Osteoblast (primary cell): ENCODE data around the gene CAVIN1. TPM values are rescaled to one million over a fixed set of nuclear protein-coding genes. Genes with fewer than 3 reads are reported as not detected.
"Not testable (repeated sequence)": the region's sequence is repeated elsewhere in the genome, so short reads cannot be mapped to it uniquely, and the experiment has no call there.

Experiments used
- DNase-seq: peaks from one replicate; pipeline ENCODE4 v3.0.0; 2011; ENCODE audit warnings: low spot score, mixed read lengths; ENCODE audit not compliant: insufficient read length; ENCODE audit errors: missing footprints
- H2AFZ ChIP-seq: 2 replicates; pipeline ENCODE4 v1.6.0; 2011; ENCODE audit warnings: mild to moderate bottlenecking, low read length
- H3K27ac ChIP-seq: 2 replicates; pipeline ENCODE4 v1.5.1; 2011; ENCODE audit warnings: mild to moderate bottlenecking, low read depth, low read length, moderate library complexity
- H3K27me3 ChIP-seq: 2 replicates; pipeline ENCODE4 v1.6.0; 2012; ENCODE audit warnings: mild to moderate bottlenecking, control low read depth, inconsistent platforms, low read length, moderate library complexity; ENCODE audit not compliant: insufficient read depth
- H3K36me3 ChIP-seq: 2 replicates; pipeline ENCODE4 v1.5.1; 2011; ENCODE audit warnings: mild to moderate bottlenecking, low read length, control low read depth, moderate library complexity; ENCODE audit not compliant: insufficient read depth
- H3K4me1 ChIP-seq: 2 replicates; pipeline ENCODE4 v1.5.1; 2011; ENCODE audit warnings: mild to moderate bottlenecking, low read length, control low read depth, moderate library complexity; ENCODE audit not compliant: insufficient read depth
- H3K4me2 ChIP-seq: 2 replicates; pipeline ENCODE4 v1.6.0; 2011; ENCODE audit warnings: mild to moderate bottlenecking, low read length; ENCODE audit not compliant: insufficient read depth
- H3K4me3 ChIP-seq: fragments of 200-600 bp; sonication (generic); 3 replicates; pipeline ENCODE4 v1.5.1; 2012; ENCODE audit warnings: mild to moderate bottlenecking, low read length, inconsistent platforms; ENCODE audit not compliant: insufficient read depth
- H3K79me2 ChIP-seq: 2 replicates; pipeline ENCODE4 v1.6.0; 2012; ENCODE audit warnings: mild to moderate bottlenecking, low read length, control low read depth, inconsistent platforms; ENCODE audit not compliant: insufficient read depth
- H3K9me3 ChIP-seq: 2 replicates; pipeline ENCODE4 v1.5.1; 2011; ENCODE audit warnings: low read depth, low read length, control low read depth
- H4K20me1 ChIP-seq: 2 replicates; pipeline ENCODE4 v1.6.0; 2012; ENCODE audit warnings: mild to moderate bottlenecking, low read length, control low read depth; ENCODE audit not compliant: insufficient read depth
- CTCF ChIP-seq: IDR thresholded peaks from 2 replicates; pipeline ENCODE4 v1.5.1; 2011; ENCODE audit warnings: mild to moderate bottlenecking, low read depth, low read length, moderate library complexity; ENCODE audit errors: extremely low read depth
- total RNA-seq: library from RNA; depleted of rRNA; stranded (reverse); fragments of >200 nt; gene quantifications from 2 replicates; pipeline ENCODE4 v1.2.3, GENCODE V29; 2012

The CAVIN1 gene
- total RNA-seq, 1 donor: 988 TPM

GRCh38 chr17:42421136-42421506 lies 1.9 kb downstream of the CAVIN1 start:
- Histone ChIP-seq H3K4me1 (peaks cover 44% of the 10 kb centered on the region), H3K9me3 (no peaks in the 10 kb centered on the region), H3K4me2 (peak overlapping the region; percentile 82), H3K36me3 (peaks cover 24% of the 10 kb centered on the region), H3K79me2 (peaks cover 77% of the 10 kb centered on the region), H3K4me3 (peak overlapping the region; percentile 100), H4K20me1 (peaks cover 57% of the 10 kb centered on the region), H2AFZ (no peak overlapping the region), H3K27ac (peak overlapping the region; percentile 89), H3K27me3 (no peaks in the 10 kb centered on the region)
- peak; percentile 23 for DNase-seq
- no peak for TF ChIP-seq CTCF

DNA sequence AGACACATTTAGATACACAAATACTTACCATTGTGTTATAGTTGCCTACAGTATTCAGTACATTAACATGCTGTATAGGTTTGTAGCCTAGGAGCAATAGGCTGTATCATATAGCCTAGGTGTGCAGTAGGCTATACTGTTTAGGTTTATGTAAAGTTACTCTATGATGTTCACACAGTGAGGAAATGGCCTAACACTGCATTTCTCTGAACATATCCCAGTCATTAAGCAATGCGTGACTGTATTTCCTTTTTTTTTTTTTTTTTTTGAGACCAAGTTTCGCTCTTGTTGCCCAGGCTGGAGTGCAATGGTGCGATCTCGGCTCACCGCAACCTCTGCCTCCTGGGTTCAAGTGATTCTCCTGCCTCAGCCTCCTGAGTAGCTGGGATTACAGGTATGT lies 5.1 kb downstream of the CAVIN1 start:
- Histone ChIP-seq H3K4me2 (peak overlapping the region; percentile 1), H3K79me2 (peaks cover 100% of the 10 kb centered on the region), H3K36me3 (peaks cover 38% of the 10 kb centered on the region), H3K4me1 (peaks cover 51% of the 10 kb centered on the region), H4K20me1 (peaks cover 86% of the 10 kb centered on the region)
- not testable (repeated sequence) for H3K27ac ChIP-seq, H2AFZ ChIP-seq, DNase-seq, H3K9me3 ChIP-seq, H3K27me3 ChIP-seq, H3K4me3 ChIP-seq

GRCh38 chr17:42414704-42415409 lies 8.2 kb downstream of the CAVIN1 start:
- Histone ChIP-seq H3K27ac (peak overlapping the region; percentile 8), H4K20me1 (peaks cover 90% of the 10 kb centered on the region), H3K4me3 (no peak overlapping the region), H3K79me2 (peaks cover 97% of the 10 kb centered on the region), H3K27me3 (no peaks in the 10 kb centered on the region), H3K4me1 (peaks cover 58% of the 10 kb centered on the region), H3K9me3 (no peaks in the 10 kb centered on the region), H3K4me2 (peak overlapping the region; percentile 23), H2AFZ (no peak overlapping the region), H3K36me3 (peaks cover 47% of the 10 kb centered on the region)
- DNase-seq: peak; percentile 21
- TF ChIP-seq CTCF: no peak

DNA sequence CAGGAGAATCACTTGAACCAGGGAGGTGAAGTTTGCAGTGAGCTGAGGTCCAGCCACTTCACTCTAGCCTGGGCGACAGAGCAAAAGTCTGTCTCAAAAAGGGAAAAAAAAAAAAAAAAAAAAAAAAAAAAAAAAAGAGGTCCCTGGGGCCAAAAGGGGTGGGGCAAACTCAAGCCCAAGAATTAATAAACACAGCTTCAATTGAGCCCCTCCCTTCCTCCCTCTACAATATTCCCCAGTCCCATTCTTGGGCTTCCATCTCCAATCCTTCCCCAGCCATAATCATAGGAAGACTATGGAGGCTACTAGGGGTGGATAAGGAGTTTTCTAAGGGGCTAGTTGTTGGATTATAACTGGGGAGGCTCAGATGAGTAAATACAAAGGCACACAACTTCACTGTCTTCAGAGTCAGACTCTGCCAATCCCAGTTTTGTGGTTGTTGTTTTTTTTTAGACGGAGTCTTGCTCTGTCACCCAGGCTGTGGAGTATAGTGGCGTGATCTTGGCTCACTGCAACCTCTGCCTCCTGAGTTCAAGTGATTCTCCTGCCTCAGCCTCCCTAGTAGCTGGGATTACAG lies 9.5 kb downstream of the CAVIN1 start:
- no peak overlapping the region for H3K27ac ChIP-seq
- H3K79me2 ChIP-seq: peaks cover 95% of the 10 kb centered on the region
- H3K9me3 ChIP-seq: no peaks in the 10 kb centered on the region
- TF ChIP-seq CTCF: no peak
- H3K4me2 ChIP-seq: no peak overlapping the region
- peaks cover 58% of the 10 kb centered on the region for H3K4me1 ChIP-seq
- peaks cover 90% of the 10 kb centered on the region for H4K20me1 ChIP-seq
- H3K27me3 ChIP-seq: no peaks in the 10 kb centered on the region
- peak; percentile 91 for DNase-seq
- H2AFZ ChIP-seq: no peak overlapping the region
- H3K4me3 ChIP-seq: no peak overlapping the region
- peaks cover 47% of the 10 kb centered on the region for H3K36me3 ChIP-seq
